Choroid plexus epithelial cell (primary cell): Measurements from ENCODE around the gene DNAJC7.
A peak's percentile ranks its signal among the peaks of the same experiment; 100 is the strongest.

Source experiments
- DNase-seq: peaks from one replicate; pipeline ENCODE4 v3.0.0-alpha.2; 2010; ENCODE audit warnings: low read depth
- H3K4me3 ChIP-seq: 2 replicates; pipeline ENCODE4 v1.5.1; 2011; ENCODE audit warnings: low read depth, mild to moderate bottlenecking, control low read depth, low read length, moderate library complexity
- CTCF ChIP-seq: conservative IDR thresholded peaks from 2 replicates; pipeline ENCODE4 v1.5.1; 2011; ENCODE audit warnings: low read depth, mild to moderate bottlenecking, control low read depth, inconsistent platforms, low read length, moderate library complexity

DNAJC7 gene

GRCh38 chr17:41986634-41987033 is 30.6 kb downstream of the DNAJC7 start:
- TF ChIP-seq CTCF, result no peak
- DNase-seq, result no peak
- H3K4me3 ChIP-seq, result no peak overlapping the region

- H3K4me3 ChIP-seq, result no peak overlapping the region
Measured at GRCh38 chr17:41985919-41986318, 31.3 kb downstream of the DNAJC7 start.

DNA sequence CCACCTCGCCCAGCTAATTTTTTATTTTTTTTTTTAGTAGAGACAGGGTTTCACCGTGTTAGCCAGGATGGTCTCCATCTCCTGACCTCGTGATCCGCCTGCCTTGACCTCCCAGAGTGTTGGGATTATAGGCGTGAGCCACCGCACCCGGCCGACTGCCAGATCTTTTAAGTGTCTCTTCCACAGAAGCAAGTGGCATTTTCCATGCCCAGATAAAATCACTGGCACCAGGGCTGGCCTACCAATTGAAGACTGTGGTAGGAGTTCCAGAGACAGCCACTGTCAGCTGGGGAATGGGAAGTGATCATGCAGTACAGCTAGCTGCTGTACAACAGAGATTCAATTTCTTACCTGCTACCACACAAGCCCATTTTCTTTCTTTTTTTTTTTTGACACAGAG is 32.8 kb downstream of the DNAJC7 start:
- TF ChIP-seq CTCF, result no peak
- no peak for DNase-seq
- no peak overlapping the region for H3K4me3 ChIP-seq

More at GRCh38 chr17:41985919-41986318, 31.3 kb downstream of the DNAJC7 start:
- TF ChIP-seq CTCF, result no peak
- DNase-seq, result no peak

DNA sequence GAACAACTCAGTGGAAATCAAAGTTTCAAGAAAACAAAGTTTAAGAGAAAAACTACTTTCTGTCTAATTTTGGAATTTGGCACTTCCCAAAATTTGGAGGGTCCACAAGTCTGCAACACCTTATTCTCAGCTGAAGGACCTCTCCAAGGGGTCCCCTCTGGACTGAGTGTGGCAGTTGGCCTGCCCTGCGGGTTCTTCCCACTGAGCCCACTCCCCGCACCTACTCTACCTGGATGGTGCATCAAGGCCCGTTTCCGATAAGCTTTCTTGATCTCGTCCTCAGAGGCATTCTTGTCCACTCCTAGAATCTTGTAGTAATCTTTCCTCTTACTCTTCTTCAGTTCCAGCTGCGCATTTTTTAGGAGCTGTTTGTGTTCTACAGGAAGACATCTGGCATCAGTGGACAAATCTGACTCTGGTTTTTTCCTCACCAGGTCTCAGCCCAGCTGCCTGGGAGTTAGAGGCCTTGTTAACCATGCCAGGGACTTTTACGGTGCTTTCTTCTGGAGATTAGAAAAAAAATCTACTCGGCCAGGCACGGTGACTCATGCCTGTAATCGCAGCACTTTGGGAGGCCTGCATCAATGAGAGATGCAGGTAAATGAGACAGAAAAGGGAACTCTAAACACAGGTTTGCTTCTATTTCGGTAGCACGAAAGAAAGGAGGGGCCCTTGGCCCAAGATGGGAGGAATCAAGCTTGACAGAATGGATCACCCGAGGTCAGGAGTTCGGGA is 35.0 kb downstream of the DNAJC7 start:
- no peak overlapping the region for H3K4me3 ChIP-seq
- peak; percentile 60 for DNase-seq
- no peak for TF ChIP-seq CTCF

GRCh38 chr17:41977991-41978390 is 39.2 kb downstream of the DNAJC7 start:
- TF ChIP-seq CTCF, result no peak
- no peak overlapping the region for H3K4me3 ChIP-seq
- DNase-seq, result no peak

GRCh38 chr17:41976142-41976768 is 41.0 kb downstream of the DNAJC7 start:
- TF ChIP-seq CTCF, result no peak
- DNase-seq, result peak; percentile 40

More at GRCh38 chr17:41976142-41976768, 41.0 kb downstream of the DNAJC7 start:
- H3K4me3 ChIP-seq, result no peak overlapping the region
